ENCODE results near the gene IKZF1.
"Not testable (repeated sequence)": the region's sequence is repeated elsewhere in the genome, so short reads cannot be mapped to it uniquely, and the experiment has no call there.

The IKZF1 gene

DNA sequence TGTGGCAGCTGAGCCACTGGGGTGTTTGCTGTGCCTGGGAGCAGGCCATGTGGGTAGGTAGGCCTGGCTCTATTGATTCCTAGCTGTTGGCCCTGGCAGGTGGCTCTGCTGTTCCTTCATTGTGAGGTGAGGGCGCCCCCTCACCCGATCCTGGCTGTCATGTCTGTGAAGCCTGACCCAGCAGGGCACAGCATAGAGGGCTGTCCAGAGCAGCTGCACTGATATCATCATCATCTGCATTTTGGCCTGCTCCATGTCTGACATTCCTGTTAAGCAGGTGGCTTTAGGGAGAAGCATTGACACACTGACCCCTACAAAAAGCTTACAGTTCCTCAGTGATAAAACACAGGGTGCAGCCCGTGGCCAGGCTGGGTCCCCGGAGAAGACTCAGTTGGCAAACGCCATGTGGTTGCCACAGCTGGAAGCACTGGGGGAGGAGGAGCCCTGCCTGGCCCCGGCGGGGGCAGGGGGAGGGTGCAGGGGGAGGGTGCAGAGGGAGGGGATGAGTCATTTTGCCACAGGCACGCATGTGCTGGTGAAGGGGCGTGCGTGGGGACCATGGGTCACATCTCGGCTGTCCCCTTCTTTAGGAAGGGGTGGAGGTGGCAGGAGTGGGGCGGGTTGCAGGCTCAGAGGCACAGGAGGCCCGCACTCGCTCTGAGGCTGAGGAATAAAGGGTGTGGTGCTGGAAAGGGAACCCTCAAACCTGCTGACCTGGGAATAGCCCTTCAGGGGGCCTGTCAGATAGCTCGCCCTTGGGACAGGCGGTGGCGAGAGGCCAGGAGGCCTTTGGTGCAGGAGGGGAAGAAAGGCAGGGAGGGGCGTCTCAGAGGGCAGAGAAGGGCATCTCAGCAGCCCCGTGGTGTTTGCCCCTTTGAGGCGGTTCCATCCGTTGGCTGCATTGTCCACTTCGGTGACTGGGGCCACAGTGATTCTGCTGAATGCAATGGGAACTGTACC lies 31.6 kb downstream of the IKZF1 start:
- no peak for DNase-seq

DNA sequence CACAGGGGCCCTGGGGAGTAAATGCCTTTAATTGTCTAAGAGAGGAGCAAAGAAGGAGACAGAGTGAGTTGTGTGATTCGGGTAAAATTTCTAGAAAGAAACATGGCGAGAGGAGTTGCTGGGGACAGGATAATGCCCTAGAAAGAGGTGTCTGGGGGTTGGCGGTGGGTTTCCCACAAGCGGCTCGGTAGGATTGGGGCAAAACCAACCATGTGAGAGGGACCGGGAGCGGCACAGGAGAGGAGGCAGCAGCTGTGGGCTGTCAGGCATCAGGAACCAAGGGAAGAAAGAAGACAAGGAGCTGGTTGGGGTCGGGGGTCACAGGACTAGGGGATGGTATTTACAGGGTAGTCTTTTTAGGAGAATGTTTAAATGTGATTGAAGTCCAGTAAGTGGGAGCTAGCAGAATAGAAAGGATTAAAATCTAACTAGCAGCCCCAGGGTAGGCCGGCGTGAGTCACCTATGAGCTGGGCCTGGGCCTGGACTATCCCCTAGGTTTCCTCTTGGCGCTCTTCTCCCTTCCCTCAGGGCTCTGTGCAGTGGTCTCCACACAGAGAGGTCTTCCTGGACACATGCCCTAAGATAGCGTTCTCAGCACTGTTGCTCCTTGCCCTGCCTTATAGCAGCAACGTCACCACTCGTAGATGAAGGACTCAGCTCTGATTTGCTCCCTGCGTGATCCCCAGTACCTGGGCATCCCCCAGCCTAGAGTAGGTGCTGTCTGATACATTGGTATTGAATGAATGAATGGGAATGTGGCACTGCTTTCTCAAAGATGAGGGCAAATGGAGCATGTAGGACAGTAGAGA lies 32.6 kb downstream of the IKZF1 start:
- no peak for DNase-seq

DNA sequence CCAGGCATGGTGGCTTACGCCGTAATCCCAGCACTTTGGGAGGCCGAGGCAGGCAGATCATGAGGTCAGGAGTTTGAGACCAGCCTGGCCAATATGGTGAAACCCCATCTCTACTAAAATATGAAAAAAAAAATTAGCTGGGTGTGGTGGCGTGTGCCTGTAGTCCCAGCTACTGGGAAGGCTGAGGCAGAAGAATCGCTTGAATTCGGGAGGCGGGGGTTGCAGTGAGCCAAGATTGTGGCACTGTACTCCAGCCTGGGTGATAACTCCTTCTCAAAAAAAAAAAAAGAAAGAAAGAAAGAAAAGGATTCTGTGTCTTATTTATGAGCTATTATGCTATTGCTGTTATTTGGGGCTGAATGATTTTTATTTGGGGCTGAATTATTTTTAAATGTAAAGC lies 35.0 kb downstream of the IKZF1 start:
- not testable (repeated sequence) for DNase-seq

DNA sequence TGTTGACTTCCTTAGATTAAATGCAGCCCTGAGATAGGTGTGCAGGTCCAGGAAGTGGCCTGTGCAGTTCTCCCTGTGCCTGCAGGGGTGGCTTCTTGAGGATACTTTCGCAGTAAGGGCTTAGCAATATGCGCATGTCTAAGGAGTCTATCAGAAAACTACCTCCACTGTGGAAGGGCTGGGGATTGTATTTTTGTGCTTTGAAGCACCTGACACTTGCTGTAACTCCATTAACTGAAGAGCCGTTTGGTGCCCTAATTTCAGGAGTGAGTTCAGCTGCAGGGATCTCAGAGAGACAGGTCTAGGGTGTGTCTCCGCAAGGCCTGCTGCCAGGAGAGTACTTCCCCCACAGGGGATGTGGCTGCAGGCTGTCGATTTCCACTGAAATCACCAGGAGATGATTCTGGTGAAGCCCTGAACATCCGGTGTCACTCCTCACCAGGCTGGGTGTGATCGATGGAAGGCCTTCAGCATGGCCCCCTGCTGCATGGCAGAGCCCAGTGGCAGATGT lies 35.5 kb downstream of the IKZF1 start:
- DNase-seq, result no peak

DNA sequence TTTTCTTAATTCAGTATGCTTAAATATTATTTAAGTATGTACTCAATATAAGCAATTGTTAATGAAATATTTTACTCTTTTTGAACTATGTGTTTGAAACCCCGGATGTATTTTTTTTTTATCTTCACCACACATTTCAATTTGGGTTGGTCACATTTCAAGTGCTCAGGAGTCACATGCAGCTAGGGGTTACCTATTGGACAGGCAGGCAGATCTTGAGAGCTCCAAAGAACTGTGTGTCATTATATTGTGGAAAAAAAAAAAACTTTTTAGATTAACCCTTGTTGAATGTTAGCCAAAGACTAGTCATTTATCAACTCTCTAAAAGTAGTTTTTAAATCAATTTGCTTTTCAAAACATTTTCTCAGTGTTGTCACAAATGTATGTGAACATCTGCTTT lies 37.2 kb downstream of the IKZF1 start:
- DNase-seq, result no peak

DNA sequence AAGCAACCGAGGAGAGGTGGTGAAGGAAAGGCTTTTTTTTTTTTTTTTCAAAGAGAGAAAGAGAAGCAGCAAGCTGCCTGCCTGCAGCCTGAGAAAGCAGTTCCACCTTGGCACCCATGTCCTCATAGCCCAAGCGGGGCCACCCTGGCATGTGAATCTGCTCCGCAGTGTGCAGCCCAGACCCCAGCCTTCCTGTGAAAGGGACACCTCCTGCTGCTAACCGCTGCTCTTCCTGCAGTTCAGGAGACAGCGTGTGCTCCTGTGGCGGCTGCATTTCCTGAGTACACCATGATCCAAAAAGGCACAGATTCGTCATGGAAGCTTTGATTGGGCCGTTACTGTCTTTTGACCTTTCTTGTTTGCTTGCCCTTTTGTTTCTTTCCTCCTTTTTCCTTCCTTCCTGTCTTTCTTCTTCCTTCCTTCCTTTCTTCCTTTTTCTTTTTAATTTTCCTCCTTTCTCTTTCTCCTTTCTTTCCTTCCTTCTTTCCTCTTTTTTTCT lies 38.1 kb downstream of the IKZF1 start:
- no peak for DNase-seq

DNA sequence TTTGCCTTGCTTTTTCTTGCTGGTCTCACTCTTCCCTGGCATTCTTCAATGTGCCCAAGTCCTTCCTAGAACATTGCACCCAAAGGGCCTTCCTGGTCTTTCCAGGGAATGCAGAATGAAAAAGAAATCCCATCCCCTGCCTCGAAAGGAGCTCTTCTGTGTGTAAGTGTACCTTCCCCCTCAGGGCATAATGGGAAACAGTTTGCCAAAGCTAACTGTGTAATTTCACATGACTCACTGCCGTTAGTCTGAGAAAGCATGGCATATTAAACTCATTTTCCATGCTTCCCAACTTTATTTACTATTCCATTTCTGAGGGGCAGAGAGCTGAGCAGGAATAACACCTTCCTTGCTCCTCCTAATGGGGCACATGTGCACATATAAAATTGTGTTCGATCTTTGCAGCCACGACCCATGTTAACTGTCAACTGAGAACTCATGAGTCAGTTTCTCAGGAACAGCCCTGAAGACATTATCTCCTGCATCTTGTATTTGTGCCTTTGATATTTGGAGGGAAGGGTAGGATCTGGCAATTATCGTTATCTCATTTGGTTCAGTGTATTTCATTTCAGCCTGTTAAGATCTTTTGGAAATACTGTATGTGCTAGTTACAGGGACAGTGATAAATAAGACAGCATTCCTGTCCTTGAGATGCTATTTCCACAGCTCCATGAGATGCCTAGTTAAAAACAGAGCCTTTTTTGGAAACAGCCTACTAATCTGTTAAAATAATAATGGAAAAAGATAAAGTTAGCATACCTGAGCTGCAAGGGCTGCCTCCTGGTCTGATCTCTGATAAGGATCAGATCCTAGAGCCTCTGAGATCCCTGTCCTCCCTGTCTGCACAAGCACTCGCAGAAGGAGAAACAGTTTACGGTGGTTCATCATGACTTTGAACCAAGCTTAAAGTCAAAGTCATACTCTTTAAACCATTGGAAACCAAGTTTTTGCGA lies 42.3 kb downstream of the IKZF1 start:
- DNase-seq, result no peak

DNA sequence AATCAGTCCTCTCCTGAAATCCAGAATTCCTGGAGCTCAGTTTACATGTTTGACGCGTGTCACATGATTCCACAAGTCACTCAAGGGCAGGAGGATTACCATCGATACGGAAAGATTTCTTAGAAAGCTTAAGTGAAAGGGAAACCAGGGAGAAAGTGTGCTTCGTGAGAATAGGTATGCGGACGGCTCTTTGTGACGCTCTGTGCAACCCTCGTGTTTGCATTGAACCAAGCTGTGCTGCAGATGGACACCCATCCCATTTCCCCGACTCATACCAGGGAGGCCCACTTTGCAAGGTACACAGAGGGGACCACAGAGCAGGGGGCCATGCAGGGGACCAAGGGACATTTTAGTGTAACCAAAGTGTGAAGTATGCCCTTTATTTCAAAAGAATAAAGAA lies 43.2 kb downstream of the IKZF1 start:
- DNase-seq, result no peak

DNA sequence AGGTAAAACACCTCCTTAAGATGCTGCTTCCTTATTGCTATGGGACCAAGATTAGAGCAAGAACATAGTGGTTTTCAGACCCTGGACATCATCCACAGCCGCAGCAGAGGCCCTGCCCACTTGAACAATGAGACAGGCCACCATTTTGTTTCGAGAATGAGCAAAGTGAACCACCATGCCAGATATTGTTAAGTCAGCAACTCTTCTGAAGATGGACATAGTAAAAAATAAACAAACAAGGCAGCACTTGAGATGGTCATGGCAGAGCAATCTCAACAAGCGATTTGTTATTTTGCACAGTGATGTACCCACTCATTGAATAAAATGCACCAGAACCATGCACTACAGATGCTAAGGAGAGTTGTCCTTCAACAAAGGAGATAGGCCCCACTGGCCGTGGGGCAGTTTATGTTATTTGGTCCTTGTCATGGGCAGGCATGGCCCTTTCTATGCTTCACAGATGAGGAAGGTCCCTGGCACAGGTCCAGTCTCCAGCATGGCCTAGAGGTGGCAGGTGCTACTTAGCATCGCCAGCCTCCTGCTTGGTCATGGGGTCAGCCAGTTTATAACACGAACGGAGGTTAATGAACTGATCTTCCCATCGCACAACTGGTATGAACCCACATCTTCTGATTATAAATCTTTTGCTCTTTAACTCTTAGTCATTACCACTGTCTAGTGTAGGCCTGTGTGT lies 44.1 kb downstream of the IKZF1 start:
- DNase-seq, result no peak

DNA sequence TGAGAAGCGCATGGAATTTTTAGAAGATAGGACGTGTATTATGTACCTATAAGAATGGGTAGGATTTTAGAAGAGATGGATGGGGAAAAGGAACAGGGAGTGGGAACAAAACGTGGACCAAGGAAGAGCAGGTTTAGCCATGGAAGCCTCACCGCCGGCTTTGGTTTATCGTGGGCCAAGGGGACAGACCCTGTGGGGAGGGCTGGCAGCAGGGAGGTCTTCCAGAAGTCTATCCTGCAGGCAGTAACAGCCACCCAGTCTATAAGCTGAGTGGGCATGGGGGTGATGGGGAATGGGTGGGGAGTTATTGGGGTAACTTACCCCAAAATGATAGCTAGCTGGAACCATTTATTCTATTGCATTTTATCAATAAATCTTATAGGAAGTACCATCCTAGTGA lies 44.9 kb downstream of the IKZF1 start:
- no peak for DNase-seq

DNA sequence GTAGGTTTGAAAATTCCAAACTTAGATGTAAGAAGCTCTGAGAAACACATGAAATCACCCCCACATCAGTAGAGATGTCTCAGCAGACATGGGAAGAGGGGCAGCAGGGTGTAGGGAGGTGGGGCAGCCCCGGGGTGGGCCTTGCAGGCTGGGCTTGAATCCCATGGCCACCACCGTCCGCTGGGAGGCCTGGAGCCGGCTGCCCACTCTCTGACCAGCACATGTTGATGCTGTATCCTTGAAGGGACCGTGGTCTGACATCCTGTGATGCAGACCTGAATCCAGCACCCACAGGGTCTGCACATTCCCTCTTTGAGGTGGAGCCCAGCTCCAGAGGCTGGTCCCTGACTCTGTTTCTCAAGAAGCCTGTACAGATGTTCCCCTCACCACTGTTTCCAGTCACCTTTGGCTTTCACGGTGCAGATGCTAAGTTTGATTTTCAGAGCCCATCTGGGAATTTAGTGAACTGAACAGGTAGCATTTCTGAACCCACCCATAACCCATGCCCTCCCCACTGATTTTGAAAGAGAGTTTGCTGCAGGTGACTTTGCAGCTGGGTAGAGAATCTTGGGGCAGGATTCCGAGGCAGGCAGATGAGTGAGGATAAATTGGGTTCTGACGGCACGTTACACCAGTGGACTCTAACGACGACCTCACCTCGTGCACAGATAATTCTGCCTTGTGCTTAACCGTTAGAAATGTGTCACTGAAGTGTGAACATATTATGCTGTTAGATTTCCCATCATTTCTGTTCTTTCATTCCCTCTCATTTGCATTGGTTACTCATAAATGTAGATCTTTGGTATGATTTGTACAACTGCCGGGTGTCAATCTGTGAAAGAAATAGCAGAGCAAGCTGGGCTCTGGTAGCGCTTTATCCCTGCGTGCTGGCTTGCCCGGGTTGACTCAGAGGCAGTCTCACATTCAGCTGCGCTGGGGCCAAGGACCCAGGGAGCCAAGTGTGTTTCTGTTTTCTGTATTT lies 45.7 kb downstream of the IKZF1 start:
- DNase-seq, result no peak

DNA sequence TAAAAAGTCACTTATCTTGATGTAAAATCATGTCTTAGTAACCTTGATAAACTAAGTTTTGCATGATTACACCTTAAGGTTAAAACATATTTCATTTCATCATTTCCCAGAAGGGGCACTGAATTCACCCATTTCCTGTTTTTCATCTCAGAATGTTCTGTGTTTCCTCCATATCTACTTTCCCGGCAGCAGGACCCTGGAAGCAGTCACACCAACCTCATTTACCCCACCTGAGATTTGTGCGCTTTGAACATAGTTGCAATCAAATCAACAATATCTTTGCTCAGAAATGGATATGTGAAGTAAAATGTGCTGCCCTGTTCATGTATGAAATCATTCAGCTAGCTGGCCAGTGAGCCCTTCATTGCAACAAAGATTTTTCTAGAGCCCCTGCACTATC lies 46.8 kb downstream of the IKZF1 start:
- DNase-seq, result no peak

DNA sequence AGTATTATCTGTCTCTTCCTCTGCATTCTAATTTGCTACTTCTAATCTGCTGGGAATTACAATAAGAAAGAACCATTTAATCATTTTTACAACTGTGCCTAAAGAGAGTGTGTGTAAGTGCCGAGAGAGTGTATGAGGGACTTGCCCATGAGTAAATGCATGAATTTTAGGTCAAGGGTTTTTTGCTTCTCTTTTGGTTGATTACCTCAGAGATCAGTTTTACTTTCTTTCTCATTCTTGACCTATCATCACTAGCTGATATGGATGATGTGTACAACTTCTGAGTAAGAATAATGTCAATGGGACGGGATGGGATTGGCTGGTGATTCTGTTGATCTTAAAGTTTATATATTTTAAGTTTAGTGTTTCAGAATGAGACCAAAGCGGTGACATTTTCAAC lies 47.8 kb downstream of the IKZF1 start:
- no peak for DNase-seq

DNA sequence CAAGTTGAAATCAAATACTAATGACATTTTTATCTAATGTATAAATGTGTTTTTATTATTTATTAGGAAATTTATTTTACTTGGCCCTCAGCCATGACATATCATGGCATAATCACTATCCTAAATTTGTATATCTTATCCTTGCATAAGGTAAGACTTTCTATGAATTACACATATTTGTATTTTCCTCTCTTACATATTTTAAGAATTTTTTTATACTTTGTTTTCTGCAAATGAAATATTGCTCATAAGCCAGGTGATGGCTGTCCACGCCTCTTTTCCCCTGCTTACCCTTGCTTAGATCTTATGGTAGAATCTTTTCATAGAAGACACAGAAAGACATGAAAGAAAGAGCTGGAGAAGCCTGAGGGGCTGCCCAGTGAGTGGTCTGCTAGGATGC lies 48.2 kb downstream of the IKZF1 start:
- DNase-seq, result no peak

DNA sequence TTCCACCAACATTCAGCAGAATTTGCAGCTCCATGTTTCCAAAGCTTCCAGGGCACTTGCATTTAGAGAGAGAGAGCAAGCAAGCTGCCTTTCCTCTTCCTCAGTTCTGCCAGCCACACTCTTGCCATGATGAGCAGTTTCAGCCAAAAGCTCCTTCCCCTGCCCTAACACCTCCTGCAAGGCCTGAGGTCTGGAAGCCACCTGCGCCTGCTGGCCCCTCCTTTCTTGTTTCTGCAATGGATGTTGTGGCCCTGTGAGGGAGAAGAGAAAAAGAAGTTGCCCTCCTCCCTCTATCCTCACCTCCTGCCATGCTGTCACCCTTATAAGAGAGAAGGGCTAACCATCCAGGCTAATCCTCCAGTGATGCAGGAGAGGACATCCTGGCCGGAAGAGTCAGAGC lies 48.7 kb downstream of the IKZF1 start:
- DNase-seq, result no peak

DNA sequence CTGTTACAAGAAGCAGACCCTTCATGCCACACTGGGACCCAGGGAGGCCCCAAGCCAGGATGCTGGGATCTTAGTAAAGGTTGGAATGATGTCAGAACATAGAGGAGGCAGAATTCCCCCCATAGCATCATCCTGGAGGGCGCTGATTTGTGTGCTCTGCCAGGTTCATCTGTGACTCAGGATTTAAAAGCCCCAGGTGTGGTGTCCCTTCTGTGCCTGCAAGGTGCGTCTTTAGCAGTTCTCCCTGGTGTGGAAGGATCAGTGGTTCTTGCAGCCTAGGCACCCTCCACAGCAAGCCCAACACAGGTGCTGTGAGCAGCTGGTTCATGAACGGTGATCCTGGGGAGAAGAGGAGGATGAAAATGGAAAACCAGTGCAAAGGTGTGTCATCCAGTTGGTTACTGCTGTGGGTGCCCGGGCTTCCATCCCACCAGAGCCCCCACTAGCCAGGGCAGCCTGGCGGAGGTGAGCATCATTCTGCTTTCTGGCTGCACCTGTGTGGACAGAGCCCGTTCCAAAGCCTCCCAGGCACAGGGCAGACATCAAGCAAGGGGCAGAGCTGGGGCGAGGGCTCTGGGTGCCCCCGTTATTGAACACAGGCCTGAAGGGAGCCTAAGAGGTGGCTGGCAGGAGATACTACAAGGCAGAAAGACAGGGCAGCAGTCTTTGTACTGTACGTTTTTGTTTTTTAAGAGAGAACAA lies 49.5 kb downstream of the IKZF1 start:
- DNase-seq, result no peak

DNA sequence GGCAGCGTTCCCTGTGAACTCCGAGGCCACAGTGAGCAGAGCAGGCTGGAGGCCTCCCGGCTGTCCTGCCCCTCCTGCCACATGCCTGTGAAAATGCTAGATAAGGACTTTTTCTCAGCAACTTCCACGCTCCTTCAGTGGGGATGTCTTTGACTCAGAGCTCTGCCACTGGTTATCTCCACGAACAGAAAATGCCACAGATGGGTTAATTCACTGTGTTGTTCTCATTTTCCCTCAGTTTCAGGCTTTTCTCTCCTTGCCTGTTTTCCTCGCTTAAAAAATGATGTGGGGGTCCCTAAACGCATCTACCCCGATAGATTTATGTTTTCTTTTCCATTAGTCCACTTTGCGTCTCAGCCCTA lies 51.3 kb downstream of the IKZF1 start:
- no peak for DNase-seq

DNA sequence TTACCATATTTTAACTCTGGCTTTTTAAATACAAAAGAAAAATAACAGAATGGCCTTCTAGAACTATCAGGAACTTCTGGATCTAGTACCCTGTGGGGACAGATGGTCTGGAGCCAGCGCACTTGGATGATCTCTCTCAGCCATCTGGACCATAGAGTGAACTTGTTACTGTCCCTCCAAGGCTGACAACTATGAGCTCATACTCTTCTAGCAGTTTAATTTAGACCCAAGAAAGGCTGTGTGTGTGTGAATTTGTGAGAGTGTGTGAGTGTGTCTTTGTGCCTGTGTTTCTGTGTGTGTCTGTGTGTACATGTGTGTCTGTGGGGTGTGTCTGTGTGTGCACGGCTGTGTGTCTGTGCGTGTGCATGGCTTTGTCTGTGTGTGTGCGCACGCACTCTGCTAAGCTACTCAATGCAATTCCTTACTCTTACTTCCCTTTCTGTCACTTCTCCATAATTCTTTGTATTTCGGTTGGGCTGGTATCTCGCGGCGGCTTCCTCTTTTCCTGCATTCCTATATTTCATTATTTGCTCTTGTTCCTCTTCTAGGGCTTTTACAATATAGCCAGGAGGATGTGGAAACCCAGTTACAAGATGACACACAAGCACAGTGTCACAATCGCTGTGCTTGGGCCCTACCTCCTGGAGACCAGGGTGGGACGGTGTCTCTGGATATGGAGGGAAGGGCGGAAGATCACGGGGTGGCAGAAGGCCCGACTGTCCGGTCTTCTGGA lies 51.9 kb downstream of the IKZF1 start:
- no peak for DNase-seq

DNA sequence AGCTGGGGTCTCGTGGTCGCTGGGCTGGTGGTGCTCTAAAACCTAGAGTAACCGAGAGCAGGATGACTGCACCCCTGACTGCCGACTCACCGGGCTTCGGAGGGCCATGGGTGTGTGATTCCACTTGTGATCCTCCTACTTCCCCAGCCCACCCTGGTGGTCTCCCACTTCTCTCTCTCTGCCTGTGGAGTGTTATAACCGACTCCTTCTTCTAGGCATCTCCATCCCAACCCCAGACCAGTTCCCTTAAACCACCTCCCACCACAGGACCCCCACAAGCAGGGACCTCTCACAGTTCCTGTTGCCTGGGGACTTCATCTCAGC lies 52.4 kb downstream of the IKZF1 start:
- no peak for DNase-seq
